ENCODE data around the gene PRDM16. TPM values are rescaled to one million over a fixed set of nuclear protein-coding genes. Genes with fewer than 3 reads are reported as not detected.

The PRDM16 gene
- total RNA-seq, 1 experiment from 2014 or later = 22.3 TPM

GRCh38 chr1:3156936-3157335 lies 87.9 kb downstream of the PRDM16 start:
- no peaks in the 10 kb centered on the region for H3K4me1 ChIP-seq (ENCODE audit: control insufficient read depth, insufficient read depth, low read length)
- no TSS peak for BruUV-seq (replicated peaks)
- in situ Hi-C loops (cut with HindIII; ENCODE audit: low pct_unique_long_range_greater_than_20kb, low sequenced_read_pairs) = no loop called here
- CTCF ChIA-PET = no interaction called here
- H3K27me3 ChIP-seq (ENCODE audit: control insufficient read depth, insufficient read depth, low read length) = no peaks in the 10 kb centered on the region
- no peak overlapping the region for H3K27ac ChIP-seq (ENCODE audit: low read length)
- intact Hi-C loops (cut with micrococcal nuclease; ENCODE audit: unreplicated experiment) = no loop called here
- TF ChIP-seq SIN3A (IDR thresholded peaks at IDR 0.05; ENCODE audit: borderline replicate concordance, insufficient read depth, low read depth, low read length) = no peak
- no peak for TF ChIP-seq TCF7L2 (IDR thresholded peaks at IDR 0.05; ENCODE audit: low read depth, low read length)
- TF ChIP-seq POLR2AphosphoS5 (IDR thresholded peaks at IDR 0.05; ENCODE audit: low read depth, low read length) = no peak
- no peak for TF ChIP-seq CTCF (IDR thresholded peaks at IDR 0.05)
- TF ChIP-seq, protein P1, sequence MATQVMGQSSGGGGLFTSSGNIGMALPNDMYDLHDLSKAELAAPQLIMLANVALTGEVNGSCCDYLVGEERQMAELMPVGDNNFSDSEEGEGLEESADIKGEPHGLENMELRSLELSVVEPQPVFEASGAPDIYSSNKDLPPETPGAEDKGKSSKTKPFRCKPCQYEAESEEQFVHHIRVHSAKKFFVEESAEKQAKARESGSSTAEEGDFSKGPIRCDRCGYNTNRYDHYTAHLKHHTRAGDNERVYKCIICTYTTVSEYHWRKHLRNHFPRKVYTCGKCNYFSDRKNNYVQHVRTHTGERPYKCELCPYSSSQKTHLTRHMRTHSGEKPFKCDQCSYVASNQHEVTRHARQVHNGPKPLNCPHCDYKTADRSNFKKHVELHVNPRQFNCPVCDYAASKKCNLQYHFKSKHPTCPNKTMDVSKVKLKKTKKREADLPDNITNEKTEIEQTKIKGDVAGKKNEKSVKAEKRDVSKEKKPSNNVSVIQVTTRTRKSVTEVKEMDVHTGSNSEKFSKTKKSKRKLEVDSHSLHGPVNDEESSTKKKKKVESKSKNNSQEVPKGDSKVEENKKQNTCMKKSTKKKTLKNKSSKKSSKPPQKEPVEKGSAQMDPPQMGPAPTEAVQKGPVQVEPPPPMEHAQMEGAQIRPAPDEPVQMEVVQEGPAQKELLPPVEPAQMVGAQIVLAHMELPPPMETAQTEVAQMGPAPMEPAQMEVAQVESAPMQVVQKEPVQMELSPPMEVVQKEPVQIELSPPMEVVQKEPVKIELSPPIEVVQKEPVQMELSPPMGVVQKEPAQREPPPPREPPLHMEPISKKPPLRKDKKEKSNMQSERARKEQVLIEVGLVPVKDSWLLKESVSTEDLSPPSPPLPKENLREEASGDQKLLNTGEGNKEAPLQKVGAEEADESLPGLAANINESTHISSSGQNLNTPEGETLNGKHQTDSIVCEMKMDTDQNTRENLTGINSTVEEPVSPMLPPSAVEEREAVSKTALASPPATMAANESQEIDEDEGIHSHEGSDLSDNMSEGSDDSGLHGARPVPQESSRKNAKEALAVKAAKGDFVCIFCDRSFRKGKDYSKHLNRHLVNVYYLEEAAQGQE (IDR thresholded peaks at IDR 0.05; ENCODE audit: insufficient read depth in 1 of 2, low read depth in 2 of 2, low read length in 1 of 2) = no peak
- H3K36me3 ChIP-seq (ENCODE audit: control insufficient read depth, insufficient read depth, low read length) = no peaks in the 10 kb centered on the region
- POLR2A ChIA-PET = no interaction called here
- no peak overlapping the region for H3K4me3 ChIP-seq (ENCODE audit: low read depth in 2 of 2, low read length in 2 of 2)
- DNase-seq (ENCODE audit: low read depth, low spot score) = no peak
- ATAC-seq = no peak
- H3K9me3 ChIP-seq (ENCODE audit: control insufficient read depth, insufficient read depth, low read depth, low read length) = no peaks in the 10 kb centered on the region

GRCh38 chr1:3158347-3158746 lies 89.3 kb downstream of the PRDM16 start:
- Histone ChIP-seq H3K9me3 (ENCODE audit: control insufficient read depth, insufficient read depth, low read depth, low read length) (no peaks in the 10 kb centered on the region), H3K27me3 (ENCODE audit: control insufficient read depth, insufficient read depth, low read length) (no peaks in the 10 kb centered on the region), H3K4me3 (ENCODE audit: low read depth in 2 of 2, low read length in 2 of 2) (no peak overlapping the region), H3K27ac (ENCODE audit: low read length) (no peak overlapping the region), H3K36me3 (ENCODE audit: control insufficient read depth, insufficient read depth, low read length) (no peaks in the 10 kb centered on the region), H3K4me1 (ENCODE audit: control insufficient read depth, insufficient read depth, low read length) (no peaks in the 10 kb centered on the region)
- BruUV-seq (replicated peaks) = no TSS peak
- intact Hi-C loops (cut with micrococcal nuclease; ENCODE audit: unreplicated experiment) (no loop called here), in situ Hi-C loops (cut with HindIII; ENCODE audit: low pct_unique_long_range_greater_than_20kb, low sequenced_read_pairs) (no loop called here)
- DNase-seq (ENCODE audit: low read depth, low spot score) (no peak), ATAC-seq (no peak)
- ChIA-PET POLR2A (no interaction called here), CTCF (no interaction called here)
- TF ChIP-seq TCF7L2 (IDR thresholded peaks at IDR 0.05; ENCODE audit: low read depth, low read length) = no peak
- TF ChIP-seq, protein P1 (IDR thresholded peaks at IDR 0.05; ENCODE audit: insufficient read depth in 1 of 2, low read depth in 2 of 2, low read length in 1 of 2) = no peak
- no peak for TF ChIP-seq POLR2AphosphoS5 (IDR thresholded peaks at IDR 0.05; ENCODE audit: low read depth, low read length)
- TF ChIP-seq CTCF (IDR thresholded peaks at IDR 0.05) = no peak
- TF ChIP-seq SIN3A (IDR thresholded peaks at IDR 0.05; ENCODE audit: borderline replicate concordance, insufficient read depth, low read depth, low read length) = no peak
